GM12878 (cell line): ENCODE results near the gene FRMD5. TPM values are rescaled to one million over a fixed set of nuclear protein-coding genes. Genes with fewer than 3 reads are reported as not detected.

Experiments used
- ATAC-seq: fragments of 200-7000 bp; cut with Tn5 transposase; 3 replicates; pipeline ENCODE4 v1.9.1; 2020; ENCODE audit warnings: mild to moderate bottlenecking, moderate library complexity
- BruUV-seq: library from RNA; stranded (reverse); fragments of 400-500 nt; replicated peaks from 2 replicates; lab custom pipeline; 2021; lab: Mats Ljungman, UMichigan
- CTCF ChIA-PET: fragments of 300-600 bp; sonication (Branson Sonifier 250); formaldehyde crosslinking; extraction: SDS; loops from one replicate; lab custom pipeline; 2021; ENCODE audit warnings: inconsistent platforms; lab: Yijun Ruan, JAX
- POLR2A ChIA-PET: fragments of 350-600 bp; formaldehyde crosslinking; extraction: SDS; loops from one replicate; lab custom pipeline; 2021; ENCODE audit warnings: inconsistent platforms; lab: Charles Lee
- RAD21 ChIA-PET: fragments of 300-600 bp; sonication (Branson Sonifier 250); formaldehyde crosslinking; loops from one replicate; lab custom pipeline; 2023; ENCODE audit warnings: antibody characterized with exemption; ENCODE audit not compliant: unreplicated experiment; lab: Charles Lee
- SMC1A ChIA-PET: fragments of 300-600 bp; sonication (Branson Sonifier 250); formaldehyde crosslinking; loops from one replicate; lab custom pipeline; 2023; ENCODE audit not compliant: unreplicated experiment, uncharacterized antibody; lab: Charles Lee
- DNase-seq: peaks from one replicate; pipeline ENCODE4 v3.0.0-alpha.2; 2011; ENCODE audit warnings: low read depth, low spot score
- FAIRE-seq: peaks from 3 replicates; lab custom pipeline; 2011; peaks lifted over from hg19 to GRCh38; lab: Jason Lieb, UNC
- H2AFZ ChIP-seq: 2 replicates; pipeline ENCODE4 v1.6.0; 2011; ENCODE audit warnings: low read depth, low read length, control low read depth; ENCODE audit not compliant: control insufficient read depth
- H3K27ac ChIP-seq: 2 replicates; pipeline ENCODE4 v1.5.1; 2011; ENCODE audit warnings: control low read depth; ENCODE audit not compliant: control insufficient read depth, insufficient read depth
- H3K27me3 ChIP-seq, 2 experiments: replicated peaks in 1 of 2; 2 replicates each; pipeline versions ENCODE4 v1.6.0 to v1.6.1; 2011; ENCODE audit warnings: low read length in 1 of 2; ENCODE audit not compliant: control insufficient read depth in 2 of 2, insufficient read depth in 2 of 2
- H3K36me3 ChIP-seq, 2 experiments: 2 replicates each; pipeline ENCODE4 v1.5.1; 2011; ENCODE audit warnings: low read length in 1 of 2; ENCODE audit not compliant: control insufficient read depth in 2 of 2, insufficient read depth in 2 of 2
- H3K4me1 ChIP-seq: 2 replicates; pipeline ENCODE4 v1.6.1; 2011; ENCODE audit warnings: mild to moderate bottlenecking, low read length, moderate library complexity, mixed read lengths; ENCODE audit not compliant: control insufficient read depth, insufficient read depth
- H3K4me2 ChIP-seq: 2 replicates; pipeline ENCODE4 v1.6.0; 2011; ENCODE audit warnings: control low read depth; ENCODE audit not compliant: control insufficient read depth, insufficient read depth
- H3K4me3 ChIP-seq: fragments of 200-600 bp; sonication (generic); 2 replicates; pipeline ENCODE4 v1.5.1; 2016
- H3K79me2 ChIP-seq: 2 replicates; pipeline ENCODE4 v1.6.0; 2011; ENCODE audit warnings: low read length; ENCODE audit not compliant: control insufficient read depth, insufficient read depth
- H3K9ac ChIP-seq: 2 replicates; pipeline ENCODE4 v1.8.0; 2011; ENCODE audit warnings: low read length, control low read depth, mixed read lengths; ENCODE audit not compliant: control insufficient read depth, insufficient read depth
- H3K9me3 ChIP-seq: replicated peaks from 3 replicates; pipeline ENCODE4 v1.5.1; 2011; ENCODE audit warnings: mild to moderate bottlenecking, low read length; ENCODE audit not compliant: control insufficient read depth, insufficient read depth
- H4K20me1 ChIP-seq: 2 replicates; pipeline ENCODE4 v1.6.0; 2011; ENCODE audit not compliant: control insufficient read depth, insufficient read depth
- NR2C2 ChIP-seq: IDR thresholded peaks from 2 replicates; pipeline ENCODE4 v1.6.1; 2011; ENCODE audit warnings: borderline replicate concordance, low read depth; ENCODE audit not compliant: control insufficient read depth, insufficient read length
- RUNX3 ChIP-seq: IDR thresholded peaks from 2 replicates; pipeline ENCODE4 v1.6.1; 2012; ENCODE audit warnings: low read length, inconsistent platforms
- SMARCA5 ChIP-seq: fragments of 450-650 bp; IDR thresholded peaks from 2 replicates; pipeline ENCODE4 v1.6.1; 2017; ENCODE audit warnings: mild to moderate bottlenecking
- SPI1 ChIP-seq: IDR thresholded peaks from 2 replicates; pipeline ENCODE4 v1.6.1; 2011; ENCODE audit warnings: low read depth, mild to moderate bottlenecking, low read length, moderate library complexity, borderline replicate concordance; ENCODE audit not compliant: insufficient read depth
- SUPT20H ChIP-seq: IDR thresholded peaks from 2 replicates; pipeline ENCODE4 v1.6.1; 2011; ENCODE audit warnings: low read depth, mild to moderate bottlenecking, low read length, moderate library complexity, borderline replicate concordance; ENCODE audit not compliant: control insufficient read depth
- TBL1XR1 ChIP-seq: IDR thresholded peaks from 2 replicates; pipeline ENCODE4 v1.6.1; 2012; ENCODE audit warnings: low read depth, low read length, improper control_type of control experiment
- WGBS: methylation state at CpG from one replicate; pipeline ENCODE4 v1.1.6; 2016; ENCODE audit warnings: low lambda C conversion rate; ENCODE audit not compliant: insufficient replicate concordance, insufficient coverage; ENCODE audit errors: missing lambda C conversion rate; 5-methylcytosine and 5-hydroxymethylcytosine counted together
- in situ Hi-C: fragments of 300-500 bp; cut with MboI; formaldehyde crosslinking; loops from 9 replicates; pipeline ENCODE4 v1.14.3; 2018; ENCODE audit warnings: mixed read lengths
- intact Hi-C: fragments of 100-400 bp; cut with micrococcal nuclease; formaldehyde crosslinking; loops from one replicate; pipeline ENCODE4 v1.14.2; 2022; ENCODE audit not compliant: unreplicated experiment
- polyA plus RNA-seq, 11 experiments: library from polyadenylated mRNA; depleted of rRNA in 4 of 11; unstranded in 6 of 11; stranded (reverse) in 5 of 11; fragments of >200 nt; fragmentation: Nextera tagmentation in 4 of 11; fragmentation: Illumina TruSeq in 1 of 11; extraction: Ambion mirVana in 4 of 11; extraction: Trizol in 1 of 11; gene quantifications; 1 replicate in 1 of 11; 2 replicates in 10 of 11; pipeline versions ENCODE4 v1.2.1 to v1.2.3, GENCODE V29; 2011 to 2016; ENCODE audit warnings: inconsistent platforms in 2 of 11, missing spikeins in 2 of 11, low read depth in 1 of 11
- total RNA-seq, 4 experiments: library from RNA; depleted of rRNA in 3 of 4; stranded (reverse); fragments of >200 nt in 3 of 4; fragmentation: Illumina TruSeq in 1 of 4; extraction: Trizol in 1 of 4; gene quantifications; 2 replicates each; pipeline versions ENCODE4 v1.2.1 to v1.2.3, GENCODE V29; 2013 to 2021

Gene FRMD5
- total and polyA plus RNA-seq, 10 of the 15 experiments (the other 5 are each of a cell fraction or from before 2014, with no cell fraction given): 0.26 to 6.4 (median 0.68) TPM; not detected in 1

DNA sequence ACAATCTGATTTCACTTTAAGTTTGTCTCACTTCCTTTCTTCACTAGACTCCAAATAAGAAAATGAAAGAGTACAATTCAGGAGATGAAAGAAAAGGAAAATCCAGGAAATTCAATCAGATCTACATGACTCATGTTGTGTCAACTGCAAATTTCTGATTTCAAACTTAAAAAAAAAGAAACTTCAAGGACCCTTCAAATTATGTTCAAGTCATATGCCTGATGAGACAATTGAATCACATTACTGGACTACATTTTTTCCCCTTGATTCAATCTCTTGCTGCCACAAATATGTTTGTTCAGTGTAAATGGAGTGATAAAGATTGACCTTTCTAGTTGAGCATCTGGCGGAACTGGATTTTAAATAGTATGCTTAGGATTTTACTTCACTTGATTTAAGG lies 37.4 kb downstream of the FRMD5 start:
- Histone ChIP-seq H3K4me3 (no peak overlapping the region), H3K9me3 (no peaks in the 10 kb centered on the region), H3K9ac (no peak overlapping the region), H3K4me1 (no peaks in the 10 kb centered on the region; the same call in 1 of the 2 replicates), H3K79me2 (no peaks in the 10 kb centered on the region), H3K4me2 (no peak overlapping the region), H4K20me1 (no peaks in the 10 kb centered on the region), H3K27me3 (no peaks in the 10 kb centered on the region), H3K27ac (no peak overlapping the region), H2AFZ (no peak overlapping the region), H3K36me3 (no peaks in the 10 kb centered on the region)
- WGBS: 75% methylated on average over 1 of the region's 1 CpG
- DNase-seq: no peak
- ChIA-PET SMC1A (interaction anchor here (0.6 kb wide), 1 partner anchor 83 kb away, joined by 3 read pairs; no protein-coding TSS in a partner anchor), CTCF (no interaction called here), RAD21 (no interaction called here), POLR2A (no interaction called here)
- intact Hi-C loops: no loop called here
- no peak for ATAC-seq
- TF ChIP-seq SPI1: peak; percentile 40; the same call in 1 of the 2 replicates
- TF ChIP-seq NR2C2: no peak
- in situ Hi-C loops: no loop called here
- BruUV-seq: no TSS peak
- peak; percentile 47 for FAIRE-seq

DNA sequence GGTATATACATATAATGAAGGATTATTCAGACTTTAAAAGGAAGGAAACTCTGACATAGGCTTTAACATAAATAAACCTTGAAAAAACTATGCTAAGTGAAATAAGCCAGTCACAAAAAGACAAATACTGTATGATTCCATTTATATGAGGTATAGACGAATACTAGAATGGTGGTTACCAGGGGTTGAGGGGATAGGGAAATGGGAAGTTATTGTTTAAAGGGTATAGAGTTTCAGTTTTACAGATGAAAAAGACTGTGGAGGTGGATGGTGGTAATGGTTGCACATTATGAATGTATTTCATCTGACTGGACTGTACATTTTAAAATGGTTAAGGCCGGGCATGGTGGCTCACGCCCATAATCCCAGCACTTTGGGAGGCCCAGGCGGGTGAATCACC lies 41.7 kb downstream of the FRMD5 start:
- no peaks in the 10 kb centered on the region; the same call in 1 of the 2 replicates for H3K4me1 ChIP-seq
- no peaks in the 10 kb centered on the region for H3K36me3 ChIP-seq
- in situ Hi-C loops (no loop called here), intact Hi-C loops (no loop called here)
- ChIA-PET POLR2A (no interaction called here), SMC1A (no interaction called here), RAD21 (no interaction called here), CTCF (no interaction called here)
- H3K27ac ChIP-seq: no peak overlapping the region
- no peak overlapping the region for H3K4me3 ChIP-seq
- TF ChIP-seq TBL1XR1: no peak
- no peak for TF ChIP-seq SUPT20H
- no peak for TF ChIP-seq SMARCA5
- TF ChIP-seq RUNX3: peak; percentile 36; the same call in 1 of the 2 replicates
- no peak for DNase-seq
- H3K79me2 ChIP-seq: no peaks in the 10 kb centered on the region
- H3K9ac ChIP-seq: no peak overlapping the region
- BruUV-seq: no TSS peak
- H3K9me3 ChIP-seq: no peaks in the 10 kb centered on the region
- 33% methylated on average over 4 of the region's 4 CpGs for WGBS
- ATAC-seq: peak; percentile 48
- H2AFZ ChIP-seq: no peak overlapping the region
- no peak overlapping the region for H3K4me2 ChIP-seq
- no peaks in the 10 kb centered on the region for H4K20me1 ChIP-seq
- no peaks in the 10 kb centered on the region for H3K27me3 ChIP-seq
- FAIRE-seq: no peak
